CD14-positive monocyte (primary cell): ENCODE measurements around the gene RNF227. TPM values are rescaled to one million over a fixed set of nuclear protein-coding genes. Genes with fewer than 3 reads are reported as not detected.
"Not testable (repeated sequence)": the region's sequence is repeated elsewhere in the genome, so short reads cannot be mapped to it uniquely, and the experiment has no call there.

Experiments used
- DNase-seq, 3 donors: peaks; one replicate each; pipeline ENCODE4 v3.0.0-alpha.2; 2011 to 2022
- H2AFZ ChIP-seq: 2 replicates; pipeline ENCODE4 v1.6.0; 2012; ENCODE audit warnings: mild to moderate bottlenecking, low read depth, low read length, inconsistent platforms; ENCODE audit not compliant: insufficient read depth, poor library complexity, severe bottlenecking
- H3K27ac ChIP-seq, 2 donors: 1 replicate in 1 of 2; 2 replicates in 1 of 2; pipeline ENCODE4 v1.5.1; 2012 to 2013; ENCODE audit warnings: low read length in 2 of 2, control low read depth in 1 of 2, inconsistent platforms in 1 of 2, low read depth in 1 of 2, mild to moderate bottlenecking in 1 of 2
- H3K27me3 ChIP-seq, 2 donors: one replicate each; pipeline versions ENCODE4 v1.6.0 to v1.6.1; 2011 to 2013; ENCODE audit warnings: low read length in 2 of 2; ENCODE audit not compliant: control insufficient read depth in 2 of 2, insufficient read depth in 2 of 2
- H3K36me3 ChIP-seq, 2 donors: replicated peaks in 1 of 2; 1 replicate in 1 of 2; 2 replicates in 1 of 2; pipeline versions ENCODE4 v1.5.1 to v1.6.1; 2012 to 2013; ENCODE audit warnings: low read length in 2 of 2, control low read depth in 1 of 2, inconsistent platforms in 1 of 2, mild to moderate bottlenecking in 1 of 2; ENCODE audit not compliant: insufficient read depth in 2 of 2, control insufficient read depth in 1 of 2
- H3K4me1 ChIP-seq, 2 donors: 1 replicate in 1 of 2; 2 replicates in 1 of 2; pipeline versions ENCODE4 v1.5.1 to v1.6.1; 2012 to 2013; ENCODE audit warnings: low read length in 2 of 2, control low read depth in 1 of 2, inconsistent platforms in 1 of 2, mild to moderate bottlenecking in 1 of 2, moderate library complexity in 1 of 2; ENCODE audit not compliant: insufficient read depth in 2 of 2, control insufficient read depth in 1 of 2
- H3K4me2 ChIP-seq: replicated peaks from 2 replicates; pipeline ENCODE3; 2012; ENCODE audit warnings: low read length, moderate library complexity, mild to moderate bottlenecking; ENCODE audit not compliant: poor library complexity, severe bottlenecking; ENCODE audit errors: extremely low read depth
- H3K4me3 ChIP-seq, 3 experiments: fragments of 200-600 bp in 1 of 3; sonication (generic) in 1 of 3; replicated peaks in 1 of 3; 1 replicate in 2 of 3; 2 replicates in 1 of 3; pipeline ENCODE4 v1.5.1; 2011 to 2013; ENCODE audit warnings: low read length in 3 of 3, mild to moderate bottlenecking in 3 of 3, control low read depth in 2 of 3, low read depth in 2 of 3, inconsistent platforms in 1 of 3, moderate library complexity in 1 of 3
- H3K79me2 ChIP-seq: 2 replicates; pipeline ENCODE4 v1.6.0; 2012; ENCODE audit warnings: mild to moderate bottlenecking, control low read depth, inconsistent platforms, low read length, moderate library complexity; ENCODE audit not compliant: insufficient read depth
- H3K9ac ChIP-seq: 2 replicates; pipeline ENCODE4 v1.6.0; 2017; ENCODE audit warnings: low read length, mild to moderate bottlenecking; ENCODE audit not compliant: insufficient read depth, poor library complexity, severe bottlenecking
- H3K9me3 ChIP-seq, 2 donors: replicated peaks in 1 of 2; 1 replicate in 1 of 2; 2 replicates in 1 of 2; pipeline versions ENCODE4 v1.5.1 to v1.6.1; 2012 to 2013; ENCODE audit warnings: low read length in 2 of 2, control low read depth in 1 of 2; ENCODE audit not compliant: control insufficient read depth in 1 of 2, insufficient read depth in 1 of 2
- H4K20me1 ChIP-seq: 2 replicates; pipeline ENCODE4 v1.6.0; 2012; ENCODE audit warnings: mild to moderate bottlenecking, low read length, control low read depth, moderate library complexity; ENCODE audit not compliant: insufficient read depth
- H3K27ac Mint-ChIP-seq, 7 donors: one replicate each; pipeline ENCODE4 v1.8.0; 2020; ENCODE audit warnings: mild to moderate bottlenecking in 7 of 7, mixed read lengths in 7 of 7, moderate library complexity in 6 of 7, inconsistent platforms in 2 of 7
- H3K27me3 Mint-ChIP-seq, 3 donors: one replicate each; pipeline ENCODE4 v1.8.0; 2021 to 2022; ENCODE audit warnings: low read depth in 3 of 3, mild to moderate bottlenecking in 3 of 3, mixed read lengths in 3 of 3, moderate library complexity in 3 of 3, inconsistent platforms in 1 of 3
- H3K36me3 Mint-ChIP-seq, 2 donors: one replicate each; pipeline ENCODE4 v1.8.0; 2020; ENCODE audit warnings: mixed read lengths in 2 of 2, inconsistent platforms in 1 of 2, mild to moderate bottlenecking in 1 of 2
- H3K4me1 Mint-ChIP-seq: one replicate; pipeline ENCODE4 v1.8.0; 2020; ENCODE audit warnings: mild to moderate bottlenecking, mixed read lengths
- H3K4me3 Mint-ChIP-seq, 2 donors: one replicate each; pipeline ENCODE4 v1.8.0; 2020; ENCODE audit warnings: mild to moderate bottlenecking in 2 of 2, mixed read lengths in 2 of 2, moderate library complexity in 1 of 2
- H3K9me3 Mint-ChIP-seq, 7 donors: one replicate each; pipeline ENCODE4 v1.8.0; 2020 to 2022; ENCODE audit warnings: mixed read lengths in 7 of 7, mild to moderate bottlenecking in 6 of 7, moderate library complexity in 6 of 7, inconsistent platforms in 2 of 7
- CTCF ChIP-seq: fragments of 200-600 bp; IDR thresholded peaks from one replicate; pipeline ENCODE4 v1.8.0; 2022; ENCODE audit warnings: antibody characterized with exemption, mild to moderate bottlenecking
- WGBS: methylation state at CpG from one replicate; pipeline ENCODE4 v1.1.5; 2013; ENCODE audit warnings: missing lambda C conversion rate; ENCODE audit not compliant: insufficient coverage; 5-methylcytosine and 5-hydroxymethylcytosine counted together
- intact Hi-C, 2 donors: fragments of 100-400 bp; cut with micrococcal nuclease; formaldehyde crosslinking; loops; one replicate each; pipeline versions ENCODE4 v1.15.0 to v1.15.1; 2023
- polyA plus RNA-seq, 3 donors: library from polyadenylated mRNA; depleted of rRNA in 1 of 3; unstranded in 2 of 3; stranded (reverse) in 1 of 3; fragments of 300-500 nt in 2 of 3; fragments of >200 nt in 1 of 3; fragmentation: Illumina TruSeq in 2 of 3; gene quantifications; 1 replicate in 2 of 3; 2 replicates in 1 of 3; pipeline ENCODE4 v1.2.3, GENCODE V29; 2012 to 2021
- small RNA-seq: library from RNA; depleted of rRNA; stranded (forward); fragments of <200 nt; gene quantifications from one replicate; pipeline ENCODE3, GENCODE V24; 2012; ENCODE audit warnings: low read depth; ENCODE audit not compliant: insufficient read length

RNF227 gene
- polyA plus RNA-seq, 3 donors = 0.59 to 6.7 (median 1.3) TPM

GRCh38 chr17:7864995-7865650 lies 51.0 kb downstream of the RNF227 start:
- Mint-ChIP-seq H3K36me3 (peaks cover 17 to 20% of the 10 kb centered on the region in 2 donors), H3K4me1 (peaks cover 33% of the 10 kb centered on the region), H3K4me3 (no peak overlapping the region), H3K27me3 (no peaks in the 10 kb centered on the region), H3K27ac (no peak overlapping the region), H3K9me3 (peaks cover 0 to 3% (median 0%) of the 10 kb centered on the region in 7 donors)
- peaks cover 30 to 34% of the 10 kb centered on the region in 2 donors for H3K4me1 ChIP-seq
- no peak for TF ChIP-seq CTCF
- H4K20me1 ChIP-seq = no peaks in the 10 kb centered on the region
- no peak overlapping the region for H3K27ac ChIP-seq
- no peaks in the 10 kb centered on the region for H3K9me3 ChIP-seq
- H3K9ac ChIP-seq = no peak overlapping the region
- H2AFZ ChIP-seq = no peak overlapping the region
- DNase-seq = no peak
- peaks cover 40% of the 10 kb centered on the region for H3K79me2 ChIP-seq
- no peak overlapping the region for H3K4me2 ChIP-seq
- intact Hi-C loops = loop anchor here (5.0 kb wide), 3 partner anchors 32 to 192 kb away; no protein-coding TSS in a partner anchor
- H3K27me3 ChIP-seq = no peaks in the 10 kb centered on the region
- no CpG with 5 or more reads among the region's 5 CpGs for WGBS
- H3K36me3 ChIP-seq = peaks cover 0 to 36% of the 10 kb centered on the region in 2 donors
- H3K4me3 ChIP-seq = no peak overlapping the region

- H3K27ac ChIP-seq, H3K27me3 ChIP-seq, H3K4me3 ChIP-seq, H3K9ac ChIP-seq, H3K9me3 Mint-ChIP-seq, H3K27ac Mint-ChIP-seq, H3K4me2 ChIP-seq, H2AFZ ChIP-seq, H3K27me3 Mint-ChIP-seq, DNase-seq, H4K20me1 ChIP-seq, H3K9me3 ChIP-seq, H3K4me3 Mint-ChIP-seq: not testable (repeated sequence)
- H3K4me1 ChIP-seq = peaks cover 23 to 27% of the 10 kb centered on the region in 2 donors
- peaks cover 0 to 42% of the 10 kb centered on the region in 2 donors for H3K36me3 ChIP-seq
- WGBS = 88% methylated on average over 4 of the region's 5 CpGs
- peaks cover 34% of the 10 kb centered on the region for H3K79me2 ChIP-seq
- intact Hi-C loops = loop anchor here (5.0 kb wide), 2 partner anchors 33 to 123 kb away; no protein-coding TSS in a partner anchor
- peaks cover 26% of the 10 kb centered on the region for H3K4me1 Mint-ChIP-seq
- H3K36me3 Mint-ChIP-seq = peaks cover 22 to 26% of the 10 kb centered on the region in 2 donors
These were observed 51.7 kb downstream of the RNF227 start for GRCh38 chr17:7864384-7864783.

Small RNA genes lying within 50 kb of the gene (small RNA-seq; reads per million reads assigned to genes)
- gene SCARNA21 = 6.6 reads per million, percentile 62 among the genes with 10 or more reads in this experiment

Other genes starting within 250 kb of the RNF227 start
- 10 to 100 TPM; 16.2 to 35.1 (median 25.8) TPM for gene TP53, start 228.8 kb downstream of the RNF227 start, polyA plus RNA-seq
- 1 to 10 TPM; 6.3 to 9.8 (median 9.1) TPM for gene WRAP53, start 227.8 kb downstream of the RNF227 start, polyA plus RNA-seq
- under 1 TPM in 1 of 3 donors, not detected in 2; 0.01 TPM for gene EFNB3, start 211.1 kb downstream of the RNF227 start, polyA plus RNA-seq
- gene DNAH2, start 198.5 kb downstream of the RNF227 start, polyA plus RNA-seq = under 1 TPM in 2 of 3 donors, not detected in 1; 0.03 to 0.15 TPM
- 10 to 100 TPM in 1 of 3 donors, under 1 TPM in 2; 0.37 to 25.5 (median 0.44) TPM for gene KDM6B, start 82.1 kb downstream of the RNF227 start, polyA plus RNA-seq
- 10 to 100 TPM in 1 of 3 donors, not detected in 2; 10.2 TPM for gene TMEM88, start 61.2 kb downstream of the RNF227 start, polyA plus RNA-seq
- 100 to 1,000 TPM in 2 of 3 donors, 10 to 100 TPM in 1; 63.8 to 197 (median 148) TPM for gene NAA38, start 58.7 kb downstream of the RNF227 start, polyA plus RNA-seq
- gene CYB5D1, start 58.3 kb downstream of the RNF227 start, polyA plus RNA-seq = 1 to 10 TPM in 1 of 3 donors, under 1 TPM in 2; 0.50 to 4.8 (median 0.98) TPM
- gene CHD3, start 27.5 kb downstream of the RNF227 start, polyA plus RNA-seq = 10 to 100 TPM in 1 of 3 donors, under 1 TPM in 2; 0.55 to 67.9 (median 0.91) TPM
- gene KCNAB3, start 13.6 kb upstream of the RNF227 start, polyA plus RNA-seq = 10 to 100 TPM in 1 of 3 donors, not detected in 2; 11.7 TPM
- 100 to 1,000 TPM; 172 to 266 (median 224) TPM for gene TRAPPC1, start 15.7 kb upstream of the RNF227 start, polyA plus RNA-seq
- 10 to 100 TPM in 1 of 3 donors, 1 to 10 TPM in 2; 4.7 to 22.8 (median 6.5) TPM for gene CNTROB, start 15.9 kb upstream of the RNF227 start, polyA plus RNA-seq
- gene GUCY2D, start 86.3 kb upstream of the RNF227 start, polyA plus RNA-seq = under 1 TPM in 2 of 3 donors, not detected in 1; 0.04 to 0.46 TPM
- gene ALOX15B, start 122.8 kb upstream of the RNF227 start, polyA plus RNA-seq = 1 to 10 TPM; 1.7 to 2.8 (median 2.0) TPM
- not detected for gene ALOX12B, start 171.4 kb upstream of the RNF227 start, polyA plus RNA-seq
- not detected for gene ALOXE3, start 202.2 kb upstream of the RNF227 start, polyA plus RNA-seq
- gene HES7, start 207.8 kb upstream of the RNF227 start, polyA plus RNA-seq = not detected
- gene PER1, start 236.1 kb upstream of the RNF227 start, polyA plus RNA-seq = 100 to 1,000 TPM in 1 of 3 donors, 1 to 10 TPM in 2; 5.6 to 457 (median 9.6) TPM
- 100 to 1,000 TPM in 1 of 3 donors, 10 to 100 TPM in 2; 10.2 to 139 (median 14.5) TPM for gene VAMP2, start 246.7 kb upstream of the RNF227 start, polyA plus RNA-seq